GM10248 (cell line): Measurements from ENCODE around the gene RDH13.

Experiments
- CTCF ChIA-PET: fragments of 300-600 bp; sonication (Branson Sonifier 250); formaldehyde crosslinking; extraction: SDS; loops from one replicate; lab custom pipeline; 2021; ENCODE audit warnings: antibody characterized with exemption; lab: Yijun Ruan, JAX
- POLR2A ChIA-PET: fragments of 350-650 bp; sonication (Branson Sonifier 250); formaldehyde crosslinking; extraction: SDS; loops from one replicate; lab custom pipeline; 2020; ENCODE audit warnings: antibody characterized with exemption; lab: Yijun Ruan, JAX
- DNase-seq: peaks from one replicate; pipeline ENCODE4 v3.0.0; 2012; ENCODE audit errors: extremely low spot score
- TF ChIP-seq, protein P1 (sequence below): IDR thresholded peaks from 2 replicates; pipeline ENCODE4 v1.5.1; 2012; ENCODE audit warnings: mild to moderate bottlenecking, low read depth; ENCODE audit errors: extremely low read depth, missing control alignments, control extremely low read depth

Gene RDH13

DNA sequence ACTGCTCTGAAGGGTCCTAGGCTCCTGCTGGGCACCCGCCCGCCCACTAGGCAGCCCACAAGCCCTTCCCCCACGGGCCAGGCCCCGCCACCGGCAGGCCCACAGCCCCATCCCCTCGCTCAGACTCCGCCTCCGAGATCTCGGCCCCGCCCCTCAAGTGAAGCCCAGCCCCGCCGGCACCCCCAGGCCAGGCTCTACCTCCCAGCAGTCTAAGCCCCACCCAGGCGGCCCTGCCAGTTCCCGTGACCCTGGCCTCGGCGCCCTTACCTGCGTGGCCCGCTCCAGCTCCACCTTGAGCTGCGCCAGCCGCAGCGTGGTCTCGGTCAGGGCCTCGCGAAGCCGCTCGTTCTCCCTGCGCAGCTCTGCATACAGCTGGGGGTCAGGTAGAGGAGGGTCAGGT, 29.0 kb upstream of the RDH13 start:
- TF ChIP-seq, protein P1, sequence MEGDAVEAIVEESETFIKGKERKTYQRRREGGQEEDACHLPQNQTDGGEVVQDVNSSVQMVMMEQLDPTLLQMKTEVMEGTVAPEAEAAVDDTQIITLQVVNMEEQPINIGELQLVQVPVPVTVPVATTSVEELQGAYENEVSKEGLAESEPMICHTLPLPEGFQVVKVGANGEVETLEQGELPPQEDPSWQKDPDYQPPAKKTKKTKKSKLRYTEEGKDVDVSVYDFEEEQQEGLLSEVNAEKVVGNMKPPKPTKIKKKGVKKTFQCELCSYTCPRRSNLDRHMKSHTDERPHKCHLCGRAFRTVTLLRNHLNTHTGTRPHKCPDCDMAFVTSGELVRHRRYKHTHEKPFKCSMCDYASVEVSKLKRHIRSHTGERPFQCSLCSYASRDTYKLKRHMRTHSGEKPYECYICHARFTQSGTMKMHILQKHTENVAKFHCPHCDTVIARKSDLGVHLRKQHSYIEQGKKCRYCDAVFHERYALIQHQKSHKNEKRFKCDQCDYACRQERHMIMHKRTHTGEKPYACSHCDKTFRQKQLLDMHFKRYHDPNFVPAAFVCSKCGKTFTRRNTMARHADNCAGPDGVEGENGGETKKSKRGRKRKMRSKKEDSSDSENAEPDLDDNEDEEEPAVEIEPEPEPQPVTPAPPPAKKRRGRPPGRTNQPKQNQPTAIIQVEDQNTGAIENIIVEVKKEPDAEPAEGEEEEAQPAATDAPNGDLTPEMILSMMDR, result no peak
- CTCF ChIA-PET, result no interaction called here
- POLR2A ChIA-PET, result no interaction called here
- no peak for DNase-seq

DNA sequence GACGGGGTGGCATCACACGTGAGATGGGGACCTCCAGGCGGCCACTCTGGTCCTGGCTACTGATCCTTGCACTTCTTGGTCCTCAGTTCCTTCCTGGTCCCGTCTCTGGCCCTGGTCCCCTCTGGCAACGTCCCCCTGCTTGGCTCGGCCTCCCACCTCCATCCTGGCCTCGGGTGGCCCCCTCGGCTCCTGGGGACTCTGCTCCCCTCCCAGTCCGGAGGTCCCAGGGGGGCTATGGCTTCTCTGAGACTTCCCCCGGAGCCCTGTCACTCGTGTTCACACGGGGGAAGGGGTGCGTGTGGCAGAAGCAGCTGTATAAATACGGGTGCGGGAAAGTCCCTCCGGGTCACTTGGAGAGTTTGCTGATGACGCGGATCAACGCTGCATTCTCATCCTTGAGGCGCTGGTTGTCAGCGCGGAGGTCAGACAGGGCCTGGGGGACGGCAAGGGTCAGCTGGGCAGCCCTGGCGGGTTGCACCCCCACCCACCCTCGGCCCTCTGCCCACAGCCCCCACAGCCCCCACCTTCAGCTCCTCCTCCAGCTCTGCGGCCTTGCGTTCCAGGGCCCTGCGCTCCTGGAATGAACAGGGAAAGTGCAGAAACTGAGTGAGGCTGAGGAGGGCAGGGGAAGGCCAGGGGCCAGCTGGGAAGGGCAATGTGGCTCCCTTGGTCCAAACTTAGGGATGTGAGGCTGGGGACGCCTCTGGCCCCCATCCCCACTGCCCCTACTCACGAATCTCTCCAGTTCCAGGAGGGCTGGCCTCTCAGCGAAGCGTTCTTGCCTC, 28.4 kb upstream of the RDH13 start:
- CTCF ChIA-PET, result no interaction called here
- no peak for DNase-seq
- POLR2A ChIA-PET, result no interaction called here
- TF ChIP-seq, protein P1, result no peak

DNA sequence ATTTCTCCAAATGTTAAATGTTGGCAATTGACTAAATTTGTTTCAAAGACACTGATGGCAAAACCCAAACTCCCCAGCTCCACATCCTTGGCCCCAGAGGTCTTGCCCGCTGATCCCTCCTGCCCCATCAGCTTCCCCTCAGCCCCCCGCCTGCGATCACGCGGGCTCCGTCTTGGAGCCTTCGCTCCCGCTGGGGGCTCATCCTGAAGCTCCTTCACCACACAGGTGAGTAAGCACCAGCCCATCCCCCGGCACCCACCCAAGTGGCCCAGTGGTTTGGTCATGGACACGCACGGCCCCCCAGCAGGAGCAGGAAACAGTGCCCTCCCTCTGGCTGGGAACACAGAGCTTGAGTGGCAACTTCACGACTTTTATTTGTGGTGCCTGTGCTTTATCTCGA, 27.6 kb upstream of the RDH13 start:
- ChIA-PET CTCF (interaction anchor here (1.2 to 3.2 kb wide), 3 partner anchors 15 to 53 kb away, joined by 4 to 40 read pairs (median 25); no protein-coding TSS in a partner anchor), POLR2A (no interaction called here)
- no peak for DNase-seq
- TF ChIP-seq, protein P1, result no peak

DNA sequence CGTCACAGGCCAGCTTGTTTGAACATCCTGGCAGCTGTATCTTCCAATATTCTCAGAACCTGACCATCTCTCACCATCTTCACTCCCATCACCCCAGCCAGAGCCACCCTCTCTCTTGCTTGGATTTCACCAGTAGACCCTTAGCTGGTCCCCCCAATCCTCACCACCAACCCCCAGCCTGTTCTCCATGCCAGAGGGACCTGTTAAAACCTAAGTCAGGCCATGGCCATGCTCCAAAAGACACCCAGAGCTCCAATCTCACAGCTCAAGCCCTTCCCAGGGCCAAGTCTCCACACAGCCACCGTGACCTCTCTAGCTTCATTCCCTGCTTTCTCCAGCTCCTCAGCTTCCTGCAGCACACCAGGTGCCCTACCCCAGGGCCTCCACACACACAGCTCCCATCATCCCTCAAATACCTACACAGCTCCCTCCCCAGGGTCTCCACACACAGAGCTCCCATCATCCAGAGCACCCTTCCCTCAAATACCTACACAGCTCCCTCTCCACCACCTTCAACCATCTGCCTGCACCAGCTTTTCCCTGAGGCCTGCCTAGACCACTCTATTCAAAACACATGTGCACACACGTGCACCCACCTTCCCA, 26.5 kb upstream of the RDH13 start:
- ChIA-PET POLR2A (no interaction called here), CTCF (interaction anchor here (0.8 to 3.2 kb wide), 13 partner anchors 10 to 236 kb away, joined by 3 to 40 read pairs (median 9); partner anchors contain the start of genes EPS8L1 and TMEM150B)
- TF ChIP-seq, protein P1, result no peak
- no peak for DNase-seq

DNA sequence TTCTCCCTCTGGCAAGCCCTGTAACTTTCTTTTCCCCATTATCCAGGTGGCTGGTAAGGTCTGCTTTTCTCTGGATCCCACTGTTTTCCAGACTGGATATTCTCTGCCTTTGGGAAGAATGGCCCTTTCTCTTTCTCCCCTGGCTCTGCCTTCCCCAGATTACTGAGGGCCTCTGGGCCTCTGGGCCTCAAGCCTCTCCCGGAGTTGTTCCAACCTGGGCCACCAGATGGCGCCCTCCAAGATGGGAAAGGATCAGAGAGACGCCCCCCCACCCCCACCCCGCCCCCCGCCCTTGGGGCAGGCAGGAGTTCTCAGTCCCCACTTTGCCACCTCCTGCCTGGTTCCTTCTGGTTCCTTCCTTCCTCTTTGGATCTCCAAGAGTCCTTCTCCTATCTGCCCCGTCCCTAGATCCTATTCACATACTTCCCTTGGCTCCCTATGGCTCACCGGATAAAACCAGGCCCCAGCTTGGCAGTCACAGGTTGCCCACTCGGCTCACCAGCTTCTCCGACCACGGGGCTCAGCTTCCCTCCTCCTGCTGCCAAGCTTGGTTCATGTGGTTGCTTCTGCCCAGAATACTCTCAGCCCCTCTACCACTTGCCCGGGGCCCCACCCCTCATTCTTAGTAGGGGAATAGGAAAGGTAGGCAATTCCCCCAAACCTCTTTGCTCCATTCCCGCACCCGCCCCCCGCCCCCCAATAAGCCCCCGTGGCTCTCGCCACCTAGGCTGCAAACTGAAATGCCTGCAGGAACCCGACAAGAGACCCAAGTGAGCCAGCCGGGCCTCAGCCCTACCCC, 25.8 kb upstream of the RDH13 start:
- TF ChIP-seq, protein P1, result peak; percentile 66
- ChIA-PET CTCF (interaction anchor here (0.6 to 3.2 kb wide), 27 partner anchors 9 to 415 kb away, joined by 3 to 40 read pairs (median 4); partner anchors contain the start of genes EPS8L1, PPP1R12C, TMEM150B and TMEM238), POLR2A (interaction anchor here (1.0 kb wide), 1 partner anchor 314 kb away, joined by 3 read pairs; no protein-coding TSS in a partner anchor)
- peak; percentile 81 for DNase-seq

DNA sequence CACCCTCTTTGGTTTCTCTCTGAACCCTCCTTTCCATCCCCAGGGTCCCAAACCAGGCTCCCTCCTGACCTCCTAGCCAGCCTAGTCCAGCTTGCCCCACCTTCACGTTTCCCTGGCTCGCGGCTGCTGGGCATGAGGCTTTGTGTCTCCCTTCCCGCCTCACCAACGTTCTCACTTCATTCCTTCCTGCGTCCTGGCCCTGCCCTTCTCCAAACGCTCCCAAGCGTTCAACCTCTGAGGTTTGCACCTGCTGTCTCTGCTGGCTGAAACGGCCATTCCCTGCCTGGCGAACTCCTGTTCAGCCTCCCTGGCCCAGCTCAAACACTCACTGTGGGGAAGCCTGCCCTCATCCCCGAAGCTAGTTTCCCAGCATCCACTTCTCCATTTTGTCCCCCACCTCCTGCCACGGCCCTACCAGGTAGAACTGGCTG, 25.1 kb upstream of the RDH13 start:
- TF ChIP-seq, protein P1, result no peak
- POLR2A ChIA-PET, result interaction anchor here (1.0 kb wide), 1 partner anchor 315 kb away, joined by 3 read pairs; no protein-coding TSS in a partner anchor
- CTCF ChIA-PET, result interaction anchor here (0.6 to 3.2 kb wide), 25 partner anchors 8 to 416 kb away, joined by 3 to 40 read pairs (median 4); partner anchors contain the start of genes EPS8L1, PPP1R12C and TMEM238
- DNase-seq, result no peak
